ENCODE results near the gene EFCC1. TPM values are rescaled to one million over a fixed set of nuclear protein-coding genes. Genes with fewer than 3 reads are reported as not detected.

EFCC1 gene
- total RNA-seq, 6 experiments from 2014 or later: 0.25 to 1.5 (median 0.39) TPM

GRCh38 chr3:129014148-129014547 is 13.0 kb downstream of the EFCC1 start:
- H3K27me3 ChIP-seq: no peaks in the 10 kb centered on the region
- no peaks in the 10 kb centered on the region for H3K36me3 ChIP-seq
- 74% methylated on average over 9 of the region's 13 CpGs for WGBS (ENCODE audit: insufficient coverage, low coverage, low lambda C conversion rate, missing lambda C conversion rate)
- no peaks in the 10 kb centered on the region for H3K4me1 ChIP-seq
- ATAC-seq: peak in 2 of 4 donors; percentile 8 to 9
- no peak overlapping the region for H3K27ac ChIP-seq
- DNase-seq: no peak
- TF ChIP-seq POLR2A (IDR thresholded peaks at IDR 0.05): no peak
- intact Hi-C loops (cut with DNase I): no loop called here
- H3K4me3 ChIP-seq: no peak overlapping the region
- H3K9me3 ChIP-seq: no peaks in the 10 kb centered on the region

DNA sequence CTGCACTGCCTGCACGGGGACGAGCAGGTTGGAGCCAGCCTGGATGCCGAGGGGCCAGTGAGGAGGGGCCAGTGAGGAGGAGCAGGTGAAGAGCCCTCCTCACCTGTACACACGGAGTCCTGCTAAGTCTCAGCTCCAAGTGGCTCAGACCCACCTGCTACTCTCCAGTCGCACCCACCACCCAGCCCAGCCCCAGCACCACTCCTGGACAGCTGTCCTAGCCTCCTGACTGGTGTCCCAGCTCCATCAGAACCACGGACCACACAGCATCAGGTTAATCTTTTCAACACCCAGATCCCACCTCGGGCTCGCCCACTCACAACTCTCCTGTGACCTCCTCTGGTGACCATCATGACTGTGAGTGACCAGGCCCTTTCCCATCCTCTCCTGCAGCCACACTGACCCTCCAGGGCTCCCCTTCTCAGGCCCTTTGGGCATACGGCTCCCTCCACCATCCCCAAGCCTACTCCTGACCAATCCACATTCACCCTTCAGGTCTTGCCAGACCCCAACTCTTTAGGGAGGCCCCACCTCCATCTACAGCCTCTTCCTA is 13.8 kb downstream of the EFCC1 start:
- Histone ChIP-seq H3K9me3 (no peaks in the 10 kb centered on the region), H3K4me1 (no peaks in the 10 kb centered on the region), H3K36me3 (no peaks in the 10 kb centered on the region), H3K27ac (peak overlapping the region in 2 of 3 donors; percentile 8 to 33), H3K27me3 (no peaks in the 10 kb centered on the region), H3K4me3 (no peak overlapping the region)
- WGBS (ENCODE audit: insufficient coverage, low coverage, low lambda C conversion rate, missing lambda C conversion rate): 81% methylated on average over 6 of the region's 9 CpGs
- DNase-seq (peak in 1 of 3 donors; percentile 27), ATAC-seq (no peak)
- TF ChIP-seq POLR2A (IDR thresholded peaks at IDR 0.05): no peak
- intact Hi-C loops (cut with DNase I): no loop called here

DNA sequence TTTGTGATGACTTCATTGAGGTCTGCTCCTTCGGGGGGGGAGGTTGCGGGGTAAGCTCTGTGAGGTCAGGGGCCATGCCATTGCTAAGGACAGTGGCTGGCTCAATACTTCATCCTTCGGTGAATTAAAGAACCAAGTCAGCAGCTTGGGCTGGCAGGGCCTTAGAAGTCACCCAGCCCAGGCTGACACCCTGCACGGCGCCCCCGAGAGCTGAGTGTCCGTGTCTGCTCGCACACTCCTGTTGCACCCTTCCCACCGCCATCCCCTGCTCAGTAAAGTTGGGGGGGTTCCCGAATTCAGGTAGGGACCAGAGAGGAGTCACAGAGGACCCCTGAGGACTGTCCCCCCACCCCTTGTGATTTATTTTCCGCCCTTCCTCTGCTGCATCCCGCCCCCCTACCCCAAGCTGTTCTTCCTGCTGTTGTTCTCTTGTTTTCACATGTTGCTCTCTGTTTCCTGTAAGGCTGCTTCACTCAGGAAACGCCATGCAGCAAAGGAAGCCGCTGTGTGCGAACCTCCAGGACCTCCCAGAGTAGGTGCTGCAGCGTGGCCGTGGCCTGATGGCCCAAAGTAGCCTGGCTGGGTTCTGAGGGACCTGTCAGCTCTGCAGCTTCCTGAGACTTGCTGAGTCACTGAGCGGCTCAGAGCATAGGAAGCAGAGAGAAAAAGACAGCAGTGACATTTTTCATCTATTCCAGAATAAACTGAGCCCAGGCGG is 14.4 kb downstream of the EFCC1 start:
- intact Hi-C loops (cut with DNase I): no loop called here
- H3K27me3 ChIP-seq: no peaks in the 10 kb centered on the region
- 39% methylated on average over 11 of the region's 19 CpGs for WGBS (ENCODE audit: insufficient coverage, low coverage, low lambda C conversion rate, missing lambda C conversion rate)
- no peaks in the 10 kb centered on the region for H3K9me3 ChIP-seq
- no peaks in the 10 kb centered on the region for H3K4me1 ChIP-seq
- H3K4me3 ChIP-seq: no peak overlapping the region
- DNase-seq (peak in 2 of 3 donors; percentile 72 to 75), ATAC-seq (peak; percentile 73 to 89 (median 84))
- peak overlapping the region in 2 of 3 donors; percentile 33 to 65 for H3K27ac ChIP-seq
- TF ChIP-seq POLR2A (IDR thresholded peaks at IDR 0.05) (no peak), CTCF (IDR thresholded peaks at IDR 0.05) (no peak)
- H3K36me3 ChIP-seq: no peaks in the 10 kb centered on the region

DNA sequence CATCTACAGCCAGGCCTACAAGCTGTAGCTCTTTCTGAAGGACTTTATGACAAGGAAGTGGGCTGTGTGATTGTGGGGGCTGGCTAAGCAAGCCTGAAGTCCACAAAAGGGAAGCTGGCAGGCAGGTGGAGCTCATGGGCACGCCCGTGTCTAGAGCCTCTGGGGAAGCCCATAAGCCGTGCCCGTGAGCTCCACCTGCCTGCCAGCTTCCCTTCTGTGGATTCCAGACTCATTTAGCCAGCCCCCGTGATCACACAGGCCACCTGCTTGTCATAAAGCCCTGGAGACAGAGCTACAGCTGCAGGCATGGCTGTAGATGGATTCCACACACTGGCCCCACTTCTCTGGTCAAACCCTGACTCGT is 15.2 kb downstream of the EFCC1 start:
- peak; percentile 14 to 35 (median 22) for ATAC-seq
- no peak overlapping the region for H3K4me3 ChIP-seq
- TF ChIP-seq CTCF (IDR thresholded peaks at IDR 0.05) (no peak), POLR2A (IDR thresholded peaks at IDR 0.05) (no peak)
- H3K27me3 ChIP-seq: no peaks in the 10 kb centered on the region
- 35% methylated on average over 4 of the region's 6 CpGs for WGBS (ENCODE audit: insufficient coverage, low coverage, low lambda C conversion rate, missing lambda C conversion rate)
- peak overlapping the region; percentile 31 to 65 (median 33) for H3K27ac ChIP-seq
- no peaks in the 10 kb centered on the region for H3K9me3 ChIP-seq
- intact Hi-C loops (cut with DNase I): no loop called here
- no peaks in the 10 kb centered on the region for H3K36me3 ChIP-seq
- peak in 1 of 3 donors; percentile 53 for DNase-seq
- H3K4me1 ChIP-seq: no peaks in the 10 kb centered on the region

DNA sequence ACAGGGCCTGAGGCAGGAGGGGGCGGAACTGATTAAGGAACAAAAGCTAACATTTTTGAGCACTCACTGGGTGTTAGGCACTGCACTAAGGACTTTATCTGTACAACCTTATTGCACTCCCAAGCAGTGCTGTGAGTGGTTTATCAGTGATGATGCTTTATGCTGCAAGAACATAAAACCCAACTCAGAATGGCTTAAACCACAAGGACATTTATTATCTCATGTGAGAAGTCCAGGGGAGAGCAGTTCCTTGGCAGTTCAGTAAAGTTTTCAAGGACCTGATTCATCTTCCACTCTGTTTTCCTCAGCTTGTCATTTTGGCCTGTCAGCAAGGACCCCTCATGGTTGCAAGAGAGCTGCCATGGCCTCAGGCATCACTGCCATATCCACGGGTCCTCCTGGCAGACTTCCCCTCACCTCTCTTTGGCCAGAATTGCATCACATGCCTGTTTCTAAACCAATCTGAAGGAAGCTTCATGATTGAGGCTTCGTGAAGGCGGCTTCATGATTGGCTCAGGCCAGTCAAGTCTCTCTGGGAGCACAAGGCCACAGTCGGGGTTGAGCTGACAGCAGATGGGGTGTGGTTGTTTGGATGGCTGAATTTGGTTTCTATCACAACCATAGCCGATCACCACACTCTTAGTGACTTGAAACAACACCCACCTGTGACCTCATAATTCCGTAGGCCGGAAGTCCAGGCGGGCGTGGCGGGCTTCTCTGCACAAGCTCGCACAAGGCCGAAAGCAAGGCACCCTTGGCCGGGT is 15.8 kb downstream of the EFCC1 start:
- peak overlapping the region; percentile 4 to 65 (median 31) for H3K27ac ChIP-seq
- DNase-seq (no peak), ATAC-seq (no peak)
- intact Hi-C loops (cut with DNase I): no loop called here
- H3K36me3 ChIP-seq: no peaks in the 10 kb centered on the region
- no peak overlapping the region for H3K4me3 ChIP-seq
- no peaks in the 10 kb centered on the region for H3K9me3 ChIP-seq
- H3K27me3 ChIP-seq: no peaks in the 10 kb centered on the region
- TF ChIP-seq POLR2A (IDR thresholded peaks at IDR 0.05) (no peak), CTCF (IDR thresholded peaks at IDR 0.05) (no peak)
- no peaks in the 10 kb centered on the region for H3K4me1 ChIP-seq
- 71% methylated on average over 5 of the region's 14 CpGs for WGBS (ENCODE audit: insufficient coverage, low coverage, low lambda C conversion rate, missing lambda C conversion rate)
